HEK293 (cell line): Measurements from ENCODE around the gene TTC7B.

Experiments
- CTCF ChIA-PET: fragments of 350-600 bp; formaldehyde crosslinking; extraction: SDS; loops from one replicate; lab custom pipeline; 2021; ENCODE audit warnings: antibody characterized with exemption; lab: Yijun Ruan, JAX
- POLR2A ChIA-PET: fragments of 300-600 bp; formaldehyde crosslinking; extraction: SDS; loops from one replicate; lab custom pipeline; 2020; ENCODE audit warnings: antibody characterized with exemption, inconsistent platforms; lab: Yijun Ruan, JAX
- H3K27ac ChIP-seq: fragments of 200-500 bp; sonication (Bioruptor generic); 2 replicates; pipeline ENCODE4 v1.5.1; 2014; ENCODE audit warnings: low read depth, low read length, control low read depth, inconsistent platforms; ENCODE audit errors: extremely low read depth
- H3K36me3 ChIP-seq, 2 experiments: fragments of 200-500 bp in 1 of 2; sonication (Bioruptor generic) in 1 of 2; 1 replicate in 1 of 2; 2 replicates in 1 of 2; pipeline ENCODE4 v1.5.1; 2014 to 2017; ENCODE audit warnings: inconsistent platforms in 2 of 2, low read length in 2 of 2; ENCODE audit not compliant: control insufficient read depth in 2 of 2, insufficient read depth in 1 of 2
- H3K4me1 ChIP-seq: fragments of 200-500 bp; sonication (Bioruptor generic); 2 replicates; pipeline ENCODE4 v1.5.1; 2014; ENCODE audit warnings: mild to moderate bottlenecking, low read length, inconsistent platforms; ENCODE audit not compliant: control insufficient read depth, insufficient read depth
- H3K4me3 ChIP-seq: 2 replicates; pipeline ENCODE4 v1.5.1; 2011; ENCODE audit warnings: low read depth, mild to moderate bottlenecking, control low read depth, low read length, moderate library complexity
- H3K9me3 ChIP-seq: fragments of 200-500 bp; sonication (Bioruptor generic); 2 replicates; pipeline ENCODE4 v1.5.1; 2014; ENCODE audit warnings: low read depth, low read length, inconsistent platforms; ENCODE audit not compliant: control insufficient read depth, insufficient read depth
- BCL11B ChIP-seq: fragments of 450-650 bp; formaldehyde crosslinking; IDR thresholded peaks from 2 replicates; pipeline ENCODE4 v1.5.1; 2016; ENCODE audit warnings: low read depth, missing biosample characterization, missing genetic modification characterization
- CTCF ChIP-seq: fragments of 450-650 bp; formaldehyde crosslinking; IDR thresholded peaks from 2 replicates; pipeline ENCODE4 v1.5.1; 2016; ENCODE audit warnings: missing biosample characterization, missing genetic modification characterization
- MZF1 ChIP-seq: fragments of 450-650 bp; formaldehyde crosslinking; IDR thresholded peaks from 2 replicates; pipeline ENCODE4 v1.5.1; 2017; ENCODE audit warnings: missing biosample characterization, missing genetic modification characterization, borderline replicate concordance
- OVOL3 ChIP-seq: fragments of 450-650 bp; formaldehyde crosslinking; IDR thresholded peaks from 2 replicates; pipeline ENCODE4 v1.5.1; 2016; ENCODE audit warnings: missing biosample characterization, missing genetic modification characterization
- SCRT2 ChIP-seq: fragments of 450-650 bp; formaldehyde crosslinking; IDR thresholded peaks from 2 replicates; pipeline ENCODE4 v1.5.1; 2016; ENCODE audit warnings: missing biosample characterization, missing genetic modification characterization
- SETDB1 ChIP-seq: IDR thresholded peaks from one replicate; pipeline ENCODE4 v1.6.1; 2017; ENCODE audit warnings: mild to moderate bottlenecking, low read length, moderate library complexity, mixed read lengths; ENCODE audit not compliant: insufficient read length
- ZBTB8A ChIP-seq: fragments of 450-650 bp; formaldehyde crosslinking; IDR thresholded peaks from 2 replicates; pipeline ENCODE4 v1.5.1; 2016; ENCODE audit warnings: missing biosample characterization, missing genetic modification characterization
- ZNF140 ChIP-seq: fragments of 450-650 bp; formaldehyde crosslinking; IDR thresholded peaks from 2 replicates; pipeline ENCODE4 v1.5.1; 2016; ENCODE audit warnings: missing biosample characterization, missing genetic modification characterization
- ZNF157 ChIP-seq: fragments of 450-650 bp; formaldehyde crosslinking; IDR thresholded peaks from 2 replicates; pipeline ENCODE4 v1.5.1; 2016; ENCODE audit warnings: missing biosample characterization, missing genetic modification characterization
- ZNF16 ChIP-seq: fragments of 450-650 bp; formaldehyde crosslinking; IDR thresholded peaks from 2 replicates; pipeline ENCODE4 v1.5.1; 2016; ENCODE audit warnings: low read depth, missing biosample characterization, missing genetic modification characterization
- ZNF280D ChIP-seq: fragments of 450-650 bp; formaldehyde crosslinking; IDR thresholded peaks from 2 replicates; pipeline ENCODE4 v1.5.1; 2016; ENCODE audit warnings: missing biosample characterization, missing genetic modification characterization
- ZNF350 ChIP-seq: fragments of 450-650 bp; formaldehyde crosslinking; IDR thresholded peaks from 2 replicates; pipeline ENCODE4 v1.5.0; 2017; ENCODE audit warnings: missing biosample characterization, mild to moderate bottlenecking, missing genetic modification characterization
- ZNF391 ChIP-seq: fragments of 450-650 bp; formaldehyde crosslinking; IDR thresholded peaks from 2 replicates; pipeline ENCODE4 v1.5.1; 2016; ENCODE audit warnings: low read depth, missing biosample characterization, missing genetic modification characterization, borderline replicate concordance
- ZNF488 ChIP-seq: fragments of 450-650 bp; formaldehyde crosslinking; IDR thresholded peaks from 2 replicates; pipeline ENCODE4 v1.5.1; 2016; ENCODE audit warnings: missing biosample characterization, missing genetic modification characterization
- ZNF514 ChIP-seq: fragments of 450-650 bp; formaldehyde crosslinking; IDR thresholded peaks from 2 replicates; pipeline ENCODE4 v1.5.1; 2016; ENCODE audit warnings: missing biosample characterization, missing genetic modification characterization
- ZNF529 ChIP-seq: fragments of 450-650 bp; formaldehyde crosslinking; IDR thresholded peaks from 2 replicates; pipeline ENCODE4 v1.5.1; 2017; ENCODE audit warnings: missing genetic modification characterization, missing biosample characterization; ENCODE audit not compliant: insufficient replicate concordance
- ZNF560 ChIP-seq: fragments of 450-650 bp; formaldehyde crosslinking; IDR thresholded peaks from 2 replicates; pipeline ENCODE4 v1.5.1; 2017; ENCODE audit warnings: missing biosample characterization, missing genetic modification characterization, borderline replicate concordance
- ZNF561 ChIP-seq: fragments of 450-650 bp; IDR thresholded peaks from 2 replicates; pipeline ENCODE4 v1.5.1; 2018; ENCODE audit warnings: missing biosample characterization, missing genetic modification characterization, borderline replicate concordance
- ZNF621 ChIP-seq: fragments of 450-650 bp; formaldehyde crosslinking; IDR thresholded peaks from 2 replicates; pipeline ENCODE4 v1.5.1; 2017; ENCODE audit warnings: missing biosample characterization, missing genetic modification characterization
- ZNF677 ChIP-seq: fragments of 450-650 bp; IDR thresholded peaks from 2 replicates; pipeline ENCODE4 v1.5.0; 2018; ENCODE audit warnings: missing biosample characterization, mild to moderate bottlenecking, missing genetic modification characterization, moderate library complexity
- ZSCAN16 ChIP-seq: fragments of 450-650 bp; formaldehyde crosslinking; IDR thresholded peaks from 2 replicates; pipeline ENCODE4 v1.5.1; 2016; ENCODE audit warnings: missing biosample characterization, missing genetic modification characterization
- TF ChIP-seq, protein P1 (sequence below): fragments of 450-650 bp; formaldehyde crosslinking; IDR thresholded peaks from 2 replicates; pipeline ENCODE4 v1.5.1; 2016; ENCODE audit warnings: missing biosample characterization, missing genetic modification characterization
- TF ChIP-seq, protein P2 (sequence below): fragments of 450-650 bp; formaldehyde crosslinking; IDR thresholded peaks from 2 replicates; pipeline ENCODE4 v1.5.1; 2017; ENCODE audit warnings: missing biosample characterization, missing genetic modification characterization

Gene TTC7B

DNA sequence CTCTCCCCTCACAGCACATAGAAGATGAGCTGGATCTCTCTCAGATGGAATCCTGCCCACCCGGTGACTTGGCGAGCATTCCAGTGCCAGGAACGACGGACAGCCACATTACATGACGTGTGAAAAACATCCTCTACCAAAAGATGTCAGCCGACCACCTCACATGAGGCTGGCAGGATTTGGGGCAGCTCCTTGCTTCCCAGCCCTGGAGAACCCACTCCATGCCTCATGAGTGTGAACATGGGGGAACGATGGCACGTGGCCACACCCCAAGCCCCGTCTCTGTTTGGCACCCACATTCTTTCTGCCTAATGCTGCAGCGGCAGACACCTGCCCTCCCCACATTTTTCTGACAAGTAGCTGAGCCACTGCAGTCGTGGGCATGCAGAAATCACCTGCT lies 216.9 kb downstream of the TTC7B start (continued):
- TF ChIP-seq, protein P1, sequence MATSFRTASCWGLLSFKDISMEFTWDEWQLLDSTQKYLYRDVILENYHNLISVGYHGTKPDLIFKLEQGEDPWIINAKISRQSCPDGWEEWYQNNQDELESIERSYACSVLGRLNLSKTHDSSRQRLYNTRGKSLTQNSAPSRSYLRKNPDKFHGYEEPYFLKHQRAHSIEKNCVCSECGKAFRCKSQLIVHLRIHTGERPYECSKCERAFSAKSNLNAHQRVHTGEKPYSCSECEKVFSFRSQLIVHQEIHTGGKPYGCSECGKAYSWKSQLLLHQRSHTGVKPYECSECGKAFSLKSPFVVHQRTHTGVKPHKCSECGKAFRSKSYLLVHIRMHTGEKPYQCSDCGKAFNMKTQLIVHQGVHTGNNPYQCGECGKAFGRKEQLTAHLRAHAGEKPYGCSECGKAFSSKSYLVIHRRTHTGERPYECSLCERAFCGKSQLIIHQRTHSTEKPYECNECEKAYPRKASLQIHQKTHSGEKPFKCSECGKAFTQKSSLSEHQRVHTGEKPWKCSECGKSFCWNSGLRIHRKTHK (tag by site-specific recombination) = no peak
- TF ChIP-seq OVOL3 (tag by site-specific recombination) = no peak
- no peak for TF ChIP-seq SETDB1
- no peak for TF ChIP-seq ZNF350
- no peak for TF ChIP-seq ZSCAN16 (tag by site-specific recombination)
- TF ChIP-seq BCL11B (tag by site-specific recombination) = no peak
- TF ChIP-seq ZNF140 (tag by site-specific recombination) = no peak
- no peak for TF ChIP-seq SCRT2 (tag by site-specific recombination)

DNA sequence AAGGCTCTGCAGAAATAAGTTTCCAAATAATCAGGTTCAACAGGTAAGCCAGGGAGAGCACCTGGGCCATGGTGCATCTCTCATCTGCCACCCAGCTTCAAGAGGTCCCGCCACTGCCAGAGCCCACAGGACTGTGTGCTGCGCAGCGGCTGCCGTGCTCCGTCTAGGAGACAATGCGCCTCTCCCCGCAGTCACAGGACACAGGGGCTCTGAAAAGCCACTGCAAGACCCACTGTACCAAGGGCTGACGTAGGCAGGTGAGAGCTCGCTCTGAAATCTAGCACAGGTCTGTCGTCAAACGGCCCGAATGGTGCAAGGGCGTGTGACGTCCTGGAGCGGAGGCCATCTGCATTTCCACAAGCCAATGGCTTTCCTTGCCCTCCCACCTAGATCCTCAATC lies 218.3 kb downstream of the TTC7B start:
- CTCF ChIA-PET = interaction anchor here (0.6 kb wide), 1 partner anchor 90 kb away, joined by 3 read pairs; no protein-coding TSS in a partner anchor
- Histone ChIP-seq H3K4me1 (no peaks in the 10 kb centered on the region), H3K27ac (no peak overlapping the region), H3K4me3 (no peak overlapping the region), H3K9me3 (no peaks in the 10 kb centered on the region), H3K36me3 (peaks cover 0 to 4% of the 10 kb centered on the region in 2 experiments; a peak in 1 of 3 replicates)
- TF ChIP-seq SCRT2 (tag by site-specific recombination) = peak; percentile 44; the same call in 1 of the 2 replicates
- TF ChIP-seq ZNF621 (tag by site-specific recombination) = no peak
- POLR2A ChIA-PET = interaction anchor here (1.1 kb wide), 1 partner anchor 11 kb away, joined by 4 read pairs; no protein-coding TSS in a partner anchor

DNA sequence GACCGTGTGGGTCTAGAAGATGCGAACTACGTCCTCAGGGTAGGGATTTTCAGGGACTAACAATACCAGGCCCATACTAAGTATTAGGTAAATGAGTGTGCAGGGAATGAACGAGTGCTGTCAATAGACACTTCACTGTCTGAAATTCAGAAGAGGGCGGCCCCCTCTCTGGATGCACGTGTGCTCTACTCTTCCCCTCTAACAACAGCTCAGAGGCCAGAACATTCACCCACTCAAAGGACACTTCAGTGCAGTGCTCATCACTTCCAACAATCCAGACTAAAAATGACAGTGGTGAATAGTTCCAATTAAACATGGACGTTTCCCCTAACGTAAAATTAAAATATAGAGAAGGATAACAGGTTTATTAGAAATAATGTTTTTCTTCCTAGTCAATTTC lies 219.5 kb downstream of the TTC7B start:
- peaks cover 0 to 8% of the 10 kb centered on the region in 2 experiments; a peak in 1 of 3 replicates for H3K36me3 ChIP-seq
- CTCF ChIA-PET = no interaction called here
- POLR2A ChIA-PET = no interaction called here
- TF ChIP-seq ZNF529 (tag by site-specific recombination) (no peak), ZNF157 (tag by site-specific recombination) (no peak), ZNF560 (no peak), ZNF561 (tag by site-specific recombination) (no peak), ZNF16 (tag by site-specific recombination) (no peak), MZF1 (tag by site-specific recombination) (no peak), ZNF280D (tag by site-specific recombination) (no peak), ZNF391 (tag by site-specific recombination) (no peak), ZNF488 (tag by site-specific recombination) (no peak), ZNF677 (tag by site-specific recombination) (no peak), ZNF514 (tag by site-specific recombination) (no peak), CTCF (no peak), ZBTB8A (tag by site-specific recombination) (no peak)
- TF ChIP-seq, protein P2, sequence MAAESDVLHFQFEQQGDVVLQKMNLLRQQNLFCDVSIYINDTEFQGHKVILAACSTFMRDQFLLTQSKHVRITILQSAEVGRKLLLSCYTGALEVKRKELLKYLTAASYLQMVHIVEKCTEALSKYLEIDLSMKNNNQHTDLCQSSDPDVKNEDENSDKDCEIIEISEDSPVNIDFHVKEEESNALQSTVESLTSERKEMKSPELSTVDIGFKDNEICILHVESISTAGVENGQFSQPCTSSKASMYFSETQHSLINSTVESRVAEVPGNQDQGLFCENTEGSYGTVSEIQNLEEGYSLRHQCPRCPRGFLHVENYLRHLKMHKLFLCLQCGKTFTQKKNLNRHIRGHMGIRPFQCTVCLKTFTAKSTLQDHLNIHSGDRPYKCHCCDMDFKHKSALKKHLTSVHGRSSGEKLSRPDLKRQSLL (tag by site-specific recombination) = no peak
- no peaks in the 10 kb centered on the region for H3K9me3 ChIP-seq
- H3K4me3 ChIP-seq = no peak overlapping the region
- H3K27ac ChIP-seq = no peak overlapping the region
- H3K4me1 ChIP-seq = no peaks in the 10 kb centered on the region
